ENCODE data around the gene RPL32. TPM values are rescaled to one million over a fixed set of nuclear protein-coding genes. Genes with fewer than 3 reads are reported as not detected.

The RPL32 gene
- total and polyA plus RNA-seq, 2 of the 4 experiments (the other 2 are of a cell fraction): 566 to 1,856 TPM

DNA sequence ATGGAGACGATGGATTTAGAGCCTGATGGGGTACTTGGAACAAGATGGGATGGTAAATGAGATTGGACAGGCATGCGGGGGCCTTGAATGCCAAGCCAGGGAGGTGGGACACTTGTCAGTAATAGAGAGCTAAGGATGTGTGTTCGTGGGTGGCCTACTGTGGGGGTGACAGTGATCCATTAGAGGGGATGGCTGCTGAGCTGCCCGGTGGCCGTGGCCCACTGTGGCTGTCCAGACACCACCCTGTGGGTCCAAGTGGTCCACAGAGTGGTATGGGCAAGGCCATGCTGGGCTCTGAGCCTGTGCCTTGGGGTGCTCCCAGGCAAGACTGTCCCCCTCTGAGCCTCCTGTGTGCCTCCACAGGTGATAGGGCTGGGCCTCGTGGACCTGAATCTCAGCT is 27.4 kb downstream of the RPL32 start:
- POLR2A ChIA-PET (ENCODE audit: unreplicated experiment): no interaction called here
- BruUV-seq (replicated peaks): no TSS peak

More for the DNA sequence above, 27.4 kb downstream of the RPL32 start:
- CTCF ChIA-PET: no interaction called here
- Histone ChIP-seq H3K9ac (ENCODE audit: low read depth, low read length) (no peak overlapping the region), H2AFZ (replicated peaks; ENCODE audit: low read length, poor library complexity) (no peak overlapping the region), H2BK5ac (ENCODE audit: low read depth, low read length, poor library complexity, severe bottlenecking) (no peak overlapping the region), H3K9me1 (ENCODE audit: insufficient read depth, low read length) (no peaks in the 10 kb centered on the region), H2AK5ac (ENCODE audit: low read depth, low read length) (no peak overlapping the region), H4K91ac (ENCODE audit: insufficient read depth, low read depth, low read length) (no peak overlapping the region), H3K4me1 (ENCODE audit: control insufficient read depth, insufficient read depth, low read length) (peaks cover 2% of the 10 kb centered on the region; the same call in 1 of the 2 replicates), H2AK9ac (replicated peaks; ENCODE audit: low read depth, low read length, poor library complexity) (no peak overlapping the region), H4K5ac (ENCODE audit: low read depth, low read length) (no peak overlapping the region), H3K9me3 (ENCODE audit: control insufficient read depth, insufficient read depth, low read length) (no peaks in the 10 kb centered on the region), H2BK120ac (ENCODE audit: low read depth, low read length) (no peak overlapping the region), H3K27ac (ENCODE audit: insufficient read depth, low read length) (no peak overlapping the region), H3K4me2 (ENCODE audit: low read depth, low read length) (no peak overlapping the region), H3K27me3 (ENCODE audit: control insufficient read depth, insufficient read depth, low read length) (no peaks in the 10 kb centered on the region), H3K23ac (ENCODE audit: low read depth, low read length) (no peak overlapping the region), H3K18ac (ENCODE audit: low read depth, low read length) (no peak overlapping the region), H3K79me1 (ENCODE audit: low read depth in 1 of 2, low read length in 2 of 2) (no peaks in the 10 kb centered on the region), H3K36me3 (ENCODE audit: control insufficient read depth, insufficient read depth, low read length) (peaks cover 36% of the 10 kb centered on the region; the same call in 1 of the 2 replicates), H3K4ac (ENCODE audit: low read depth, low read length) (no peak overlapping the region), H4K8ac (ENCODE audit: low read depth in 2 of 2, low read length in 2 of 2) (no peak overlapping the region), H3K14ac (replicated peaks; ENCODE audit: low read depth, low read length) (no peak overlapping the region), H4K20me1 (ENCODE audit: insufficient read depth, low read length) (no peaks in the 10 kb centered on the region), H3K56ac (ENCODE audit: extremely low read depth, insufficient read depth, low read length) (no peak overlapping the region), H3K4me3 (ENCODE audit: insufficient read depth, low read depth, low read length) (no peak overlapping the region), H2BK15ac (ENCODE audit: low read depth, low read length) (no peak overlapping the region), H2BK20ac (ENCODE audit: low read depth, low read length) (no peak overlapping the region)
- in situ Hi-C loops (cut with MboI; ENCODE audit: low sequenced_read_pairs): no loop called here
- TF ChIP-seq CTCF (conservative IDR thresholded peaks at IDR 0.05; ENCODE audit: low read depth, low read length): no peak
- no peak for TF ChIP-seq ELK1 (IDR thresholded peaks at IDR 0.05; ENCODE audit: borderline replicate concordance, low read depth, low read length)
- no peak for DNase-seq
- dilution Hi-C loops (cut with HindIII; ENCODE audit: low sequenced_read_pairs, unreplicated experiment): no loop called here
- no peak for ATAC-seq (ENCODE audit: low read depth)
- intact Hi-C loops (cut with micrococcal nuclease): no loop called here
- WGBS, 2 experiments (ENCODE audit: extremely low coverage in 2 of 2, insufficient read length in 1 of 2): 82% methylated on average over 4 of the region's 6 CpGs; no CpG with 5 or more reads in 1 of the 2 experiments
